Osteoblast (primary cell): ENCODE results near the gene PRSS33. TPM values are rescaled to one million over a fixed set of nuclear protein-coding genes. Genes with fewer than 3 reads are reported as not detected.

Experiments
- DNase-seq: peaks from one replicate; pipeline ENCODE4 v3.0.0; 2011; ENCODE audit warnings: low spot score, mixed read lengths; ENCODE audit not compliant: insufficient read length; ENCODE audit errors: missing footprints
- H2AFZ ChIP-seq: 2 replicates; pipeline ENCODE4 v1.6.0; 2011; ENCODE audit warnings: mild to moderate bottlenecking, low read length
- H3K27ac ChIP-seq: 2 replicates; pipeline ENCODE4 v1.5.1; 2011; ENCODE audit warnings: mild to moderate bottlenecking, low read depth, low read length, moderate library complexity
- H3K27me3 ChIP-seq: 2 replicates; pipeline ENCODE4 v1.6.0; 2012; ENCODE audit warnings: mild to moderate bottlenecking, control low read depth, inconsistent platforms, low read length, moderate library complexity; ENCODE audit not compliant: insufficient read depth
- H3K36me3 ChIP-seq: 2 replicates; pipeline ENCODE4 v1.5.1; 2011; ENCODE audit warnings: mild to moderate bottlenecking, low read length, control low read depth, moderate library complexity; ENCODE audit not compliant: insufficient read depth
- H3K4me1 ChIP-seq: 2 replicates; pipeline ENCODE4 v1.5.1; 2011; ENCODE audit warnings: mild to moderate bottlenecking, low read length, control low read depth, moderate library complexity; ENCODE audit not compliant: insufficient read depth
- H3K4me2 ChIP-seq: 2 replicates; pipeline ENCODE4 v1.6.0; 2011; ENCODE audit warnings: mild to moderate bottlenecking, low read length; ENCODE audit not compliant: insufficient read depth
- H3K4me3 ChIP-seq: fragments of 200-600 bp; sonication (generic); 3 replicates; pipeline ENCODE4 v1.5.1; 2012; ENCODE audit warnings: mild to moderate bottlenecking, low read length, inconsistent platforms; ENCODE audit not compliant: insufficient read depth
- H3K79me2 ChIP-seq: 2 replicates; pipeline ENCODE4 v1.6.0; 2012; ENCODE audit warnings: mild to moderate bottlenecking, low read length, control low read depth, inconsistent platforms; ENCODE audit not compliant: insufficient read depth
- H3K9me3 ChIP-seq: 2 replicates; pipeline ENCODE4 v1.5.1; 2011; ENCODE audit warnings: low read depth, low read length, control low read depth
- H4K20me1 ChIP-seq: 2 replicates; pipeline ENCODE4 v1.6.0; 2012; ENCODE audit warnings: mild to moderate bottlenecking, low read length, control low read depth; ENCODE audit not compliant: insufficient read depth
- CTCF ChIP-seq: IDR thresholded peaks from 2 replicates; pipeline ENCODE4 v1.5.1; 2011; ENCODE audit warnings: mild to moderate bottlenecking, low read depth, low read length, moderate library complexity; ENCODE audit errors: extremely low read depth
- total RNA-seq: library from RNA; depleted of rRNA; stranded (reverse); fragments of >200 nt; gene quantifications from 2 replicates; pipeline ENCODE4 v1.2.3, GENCODE V29; 2012

PRSS33 gene
- total RNA-seq, 1 donor: not detected

GRCh38 chr16:2767140-2767731 is 20.1 kb downstream of the PRSS33 start:
- H3K79me2 ChIP-seq: peaks cover 98% of the 10 kb centered on the region
- H3K4me1 ChIP-seq: peaks cover 3% of the 10 kb centered on the region
- no peak overlapping the region for H2AFZ ChIP-seq
- H3K4me2 ChIP-seq: no peak overlapping the region
- H4K20me1 ChIP-seq: peaks cover 91% of the 10 kb centered on the region
- H3K36me3 ChIP-seq: peaks cover 97% of the 10 kb centered on the region
- H3K4me3 ChIP-seq: no peak overlapping the region
- no peaks in the 10 kb centered on the region for H3K27me3 ChIP-seq
- DNase-seq: no peak
- H3K9me3 ChIP-seq: no peaks in the 10 kb centered on the region
- peak overlapping the region; percentile 19 for H3K27ac ChIP-seq
- no peak for TF ChIP-seq CTCF

- Histone ChIP-seq H3K4me1 (peaks cover 3% of the 10 kb centered on the region), H3K27ac (no peak overlapping the region), H3K9me3 (no peaks in the 10 kb centered on the region), H3K4me3 (no peak overlapping the region), H3K79me2 (peaks cover 98% of the 10 kb centered on the region), H3K27me3 (no peaks in the 10 kb centered on the region), H3K36me3 (peaks cover 97% of the 10 kb centered on the region), H4K20me1 (peaks cover 90% of the 10 kb centered on the region), H3K4me2 (no peak overlapping the region), H2AFZ (no peak overlapping the region)
- TF ChIP-seq CTCF: no peak
- no peak for DNase-seq
Observed at GRCh38 chr16:2766430-2767139, 20.8 kb downstream of the PRSS33 start.

GRCh38 chr16:2765462-2766404 is 21.6 kb downstream of the PRSS33 start:
- no peak for DNase-seq
- H3K36me3 ChIP-seq: peaks cover 100% of the 10 kb centered on the region
- H3K4me3 ChIP-seq: no peak overlapping the region
- no peaks in the 10 kb centered on the region for H3K9me3 ChIP-seq
- H3K27ac ChIP-seq: no peak overlapping the region
- H3K4me2 ChIP-seq: no peak overlapping the region
- H3K79me2 ChIP-seq: peaks cover 100% of the 10 kb centered on the region
- H3K27me3 ChIP-seq: no peaks in the 10 kb centered on the region
- no peak for TF ChIP-seq CTCF
- H3K4me1 ChIP-seq: peaks cover 3% of the 10 kb centered on the region
- no peak overlapping the region for H2AFZ ChIP-seq
- H4K20me1 ChIP-seq: peaks cover 91% of the 10 kb centered on the region
